Activated CD4-positive, alpha-beta T cell treated with anti-CD3 and anti-CD28 coated beads for 36 hours (primary cell): ENCODE measurements around the gene CILP. TPM values are rescaled to one million over a fixed set of nuclear protein-coding genes. Genes with fewer than 3 reads are reported as not detected.

Experiments used
- ATAC-seq: fragments of 200-7000 bp; cut with Tn5 transposase; one replicate; pipeline ENCODE4 v1.10.0; 2021; ENCODE audit warnings: mild to moderate bottlenecking, moderate library complexity
- CTCF ChIA-PET: fragments of 350-600 bp; sonication (Branson Sonifier 250); formaldehyde crosslinking; loops from one replicate; lab custom pipeline; 2021; ENCODE audit warnings: antibody characterized with exemption; lab: Charles Lee
- POLR2A ChIA-PET: fragments of 350-600 bp; sonication (Branson Sonifier 250); formaldehyde crosslinking; loops from one replicate; lab custom pipeline; 2021; ENCODE audit warnings: antibody characterized with exemption, inconsistent platforms; lab: Charles Lee
- DNase-seq: peaks from one replicate; pipeline ENCODE4 v3.0.0-alpha.2; 2020
- H3K27ac Mint-ChIP-seq: one replicate; pipeline ENCODE4 v1.8.0; 2021; ENCODE audit warnings: mixed read lengths
- H3K27me3 Mint-ChIP-seq: one replicate; pipeline ENCODE4 v1.8.0; 2021; ENCODE audit warnings: mixed read lengths
- H3K36me3 Mint-ChIP-seq: one replicate; pipeline ENCODE4 v1.8.0; 2021; ENCODE audit warnings: low read depth, mixed read lengths
- H3K4me1 Mint-ChIP-seq: one replicate; pipeline ENCODE4 v1.8.0; 2021; ENCODE audit warnings: mixed read lengths
- H3K4me3 Mint-ChIP-seq: one replicate; pipeline ENCODE4 v1.8.0; 2021; ENCODE audit warnings: mild to moderate bottlenecking, moderate library complexity, mixed read lengths
- H3K9me3 Mint-ChIP-seq: one replicate; pipeline ENCODE4 v1.8.0; 2021; ENCODE audit warnings: low read depth, mixed read lengths
- intact Hi-C, 2 experiments: fragments of 100-400 bp; cut with DNase I in 1 of 2; cut with micrococcal nuclease in 1 of 2; formaldehyde crosslinking; loops; one replicate each; pipeline versions ENCODE4 v1.14.2 to v1.15.1; 2022 to 2024; cut with DNase I, micrococcal nuclease
- total RNA-seq, 2 experiments: library from RNA; stranded (reverse); gene quantifications; one replicate each; pipeline ENCODE4 v1.2.3, GENCODE V29; 2021

The CILP gene
- total RNA-seq, 2 experiments from 2014 or later: not detected

DNA sequence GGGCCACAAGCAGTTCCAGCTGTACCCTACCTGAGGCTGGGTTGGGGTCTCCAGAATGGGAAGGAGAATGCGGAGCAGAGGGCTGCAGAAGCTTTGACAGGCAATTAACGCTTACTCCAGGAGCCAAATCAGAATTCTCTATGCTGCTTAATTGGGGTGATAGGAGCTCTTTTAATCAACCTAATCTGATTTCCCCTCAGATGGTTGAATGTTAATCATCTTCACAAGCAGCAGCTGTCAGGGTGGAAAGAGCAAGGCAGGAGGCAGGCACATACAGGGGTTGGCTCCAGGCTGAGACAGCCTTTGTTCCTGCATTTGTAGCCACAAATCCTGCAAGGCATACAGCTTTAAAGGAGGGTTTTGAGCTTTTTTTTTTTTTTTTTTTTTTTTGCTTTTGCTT lies 2.6 kb downstream of the CILP start:
- H3K4me1 Mint-ChIP-seq: peaks cover 3% of the 10 kb centered on the region

DNA sequence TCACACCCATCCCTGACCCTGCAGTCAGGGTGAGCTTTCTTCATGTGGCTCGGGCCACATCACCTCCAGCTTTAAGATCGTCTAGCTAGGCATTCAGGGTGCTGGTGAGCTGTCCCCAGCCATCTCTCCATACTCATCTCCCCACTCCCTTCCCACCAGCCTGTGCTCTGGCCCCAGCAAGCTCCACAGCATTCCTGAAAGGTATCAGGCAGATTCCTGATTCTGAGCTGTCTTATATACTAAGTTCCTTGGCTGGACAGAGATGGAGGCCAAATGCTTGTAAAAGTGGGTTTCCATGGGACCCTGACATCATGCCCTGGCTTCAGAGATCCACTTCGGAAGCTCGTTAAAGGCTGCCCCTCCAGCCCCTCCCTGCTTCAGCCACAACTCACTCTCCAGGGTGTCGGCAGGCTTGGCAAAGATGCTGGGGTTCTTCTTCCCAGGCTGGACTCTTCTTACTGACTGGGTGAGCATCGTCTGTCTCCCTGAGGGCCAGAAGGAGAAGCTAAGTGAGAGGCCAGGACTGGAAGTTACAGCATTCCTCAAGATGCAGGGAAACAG lies 3.9 kb downstream of the CILP start:
- CTCF ChIA-PET: interaction anchor here (0.8 to 1.1 kb wide), 3 partner anchors 8 to 64 kb away, joined by 3 read pairs; no protein-coding TSS in a partner anchor
- Mint-ChIP-seq H3K27me3 (peaks cover 2% of the 10 kb centered on the region), H3K4me1 (peaks cover 3% of the 10 kb centered on the region), H3K4me3 (no peak overlapping the region), H3K36me3 (no peaks in the 10 kb centered on the region), H3K9me3 (no peaks in the 10 kb centered on the region), H3K27ac (no peak overlapping the region)
- DNase-seq (no peak), ATAC-seq (no peak)
- intact Hi-C loops: no loop called here
- POLR2A ChIA-PET: interaction anchor here (1.4 to 1.6 kb wide), 2 partner anchors 22 to 97 kb away, joined by 3 to 7 read pairs; partner anchors contain the start of genes CLPX and RNU5B-1

More for the DNA sequence above, 2.6 kb downstream of the CILP start:
- DNase-seq (no peak), ATAC-seq (no peak)
- Mint-ChIP-seq H3K36me3 (no peaks in the 10 kb centered on the region), H3K9me3 (no peaks in the 10 kb centered on the region), H3K27me3 (peaks cover 2% of the 10 kb centered on the region), H3K4me3 (no peak overlapping the region), H3K27ac (no peak overlapping the region)
- intact Hi-C loops: no loop called here
- ChIA-PET POLR2A (interaction anchor here (0.6 to 1.0 kb wide), 2 partner anchors 96 to 661 kb away, joined by 4 to 8 read pairs; partner anchors contain the start of genes RAB11A and RNU5B-1), CTCF (interaction anchor here (0.6 to 1.1 kb wide), 5 partner anchors 9 to 564 kb away, joined by 3 to 4 read pairs (median 3); no protein-coding TSS in a partner anchor)

DNA sequence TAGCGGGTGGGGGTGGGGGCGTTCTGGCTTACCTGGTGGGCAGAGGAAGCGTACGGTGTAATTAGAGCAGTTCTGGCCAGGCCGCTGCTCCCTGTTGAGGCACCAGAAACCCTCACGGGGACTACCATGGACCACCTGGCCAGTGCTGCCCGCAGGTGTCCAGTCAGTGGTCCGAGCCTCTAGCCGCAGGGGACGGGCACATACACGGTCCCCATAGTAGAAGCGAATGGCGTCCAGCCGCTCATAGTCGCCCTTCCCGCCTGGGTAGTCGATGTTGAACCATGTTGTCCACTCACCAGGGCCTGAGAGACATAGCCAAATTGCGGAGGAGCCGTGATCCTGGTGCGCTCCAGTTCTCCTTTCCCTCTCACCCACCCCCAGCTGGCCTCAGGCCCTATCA lies 4.5 kb downstream of the CILP start:
- H3K4me3 Mint-ChIP-seq: no peak overlapping the region
- CTCF ChIA-PET: no interaction called here
- H3K27me3 Mint-ChIP-seq: peaks cover 2% of the 10 kb centered on the region
- intact Hi-C loops: no loop called here
- POLR2A ChIA-PET: interaction anchor here (1.4 to 1.6 kb wide), 2 partner anchors 21 to 98 kb away, joined by 3 to 7 read pairs; partner anchors contain the start of genes CLPX and RNU5B-1
- no peak overlapping the region for H3K27ac Mint-ChIP-seq
- no peaks in the 10 kb centered on the region for H3K36me3 Mint-ChIP-seq
- no peaks in the 10 kb centered on the region for H3K9me3 Mint-ChIP-seq
- ATAC-seq (no peak), DNase-seq (no peak)
- no peaks in the 10 kb centered on the region for H3K4me1 Mint-ChIP-seq

DNA sequence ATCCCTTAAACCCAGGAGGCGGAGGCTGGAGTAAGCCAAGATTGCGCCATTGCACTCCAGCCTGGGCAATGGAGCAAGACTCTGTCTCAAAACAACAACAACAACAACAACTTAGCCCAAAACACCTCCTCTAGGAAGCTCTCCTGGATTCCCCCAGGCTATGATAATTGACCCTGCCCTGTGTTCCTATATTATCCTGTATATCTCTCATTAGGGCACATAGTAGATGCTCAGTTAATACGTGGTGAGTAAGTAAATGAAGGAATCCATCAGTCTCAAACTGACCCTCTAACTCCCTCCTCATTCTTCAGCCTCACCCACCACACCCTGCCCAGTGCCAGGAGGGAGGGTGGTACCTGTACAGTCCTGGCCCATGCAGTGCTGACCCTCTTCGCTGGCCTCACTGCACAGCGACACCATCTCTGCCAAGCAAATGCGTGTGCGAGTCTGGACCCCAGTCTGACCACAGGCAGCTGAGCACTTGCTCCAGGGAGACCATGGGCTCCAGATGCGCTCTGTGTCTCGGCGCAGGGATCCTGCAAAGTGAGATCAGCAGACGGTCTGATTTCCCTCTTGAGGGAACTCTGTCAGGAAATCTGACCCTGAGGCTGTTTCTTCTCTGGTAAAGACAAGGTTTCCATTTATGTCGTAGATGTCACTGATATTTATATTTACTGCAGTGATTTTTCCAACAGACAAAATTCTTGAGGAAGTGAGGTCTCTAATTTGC lies 6.2 kb downstream of the CILP start:
- POLR2A ChIA-PET: no interaction called here
- CTCF ChIA-PET: interaction anchor here (0.8 kb wide), 1 partner anchor 10 kb away, joined by 4 read pairs; no protein-coding TSS in a partner anchor
- no peak for ATAC-seq
- H3K27me3 Mint-ChIP-seq: peaks cover 2% of the 10 kb centered on the region
- H3K4me1 Mint-ChIP-seq: no peaks in the 10 kb centered on the region
- H3K36me3 Mint-ChIP-seq: no peaks in the 10 kb centered on the region
- no peak overlapping the region for H3K4me3 Mint-ChIP-seq
- DNase-seq: no peak
- intact Hi-C loops: no loop called here
- no peaks in the 10 kb centered on the region for H3K9me3 Mint-ChIP-seq
- no peak overlapping the region for H3K27ac Mint-ChIP-seq

DNA sequence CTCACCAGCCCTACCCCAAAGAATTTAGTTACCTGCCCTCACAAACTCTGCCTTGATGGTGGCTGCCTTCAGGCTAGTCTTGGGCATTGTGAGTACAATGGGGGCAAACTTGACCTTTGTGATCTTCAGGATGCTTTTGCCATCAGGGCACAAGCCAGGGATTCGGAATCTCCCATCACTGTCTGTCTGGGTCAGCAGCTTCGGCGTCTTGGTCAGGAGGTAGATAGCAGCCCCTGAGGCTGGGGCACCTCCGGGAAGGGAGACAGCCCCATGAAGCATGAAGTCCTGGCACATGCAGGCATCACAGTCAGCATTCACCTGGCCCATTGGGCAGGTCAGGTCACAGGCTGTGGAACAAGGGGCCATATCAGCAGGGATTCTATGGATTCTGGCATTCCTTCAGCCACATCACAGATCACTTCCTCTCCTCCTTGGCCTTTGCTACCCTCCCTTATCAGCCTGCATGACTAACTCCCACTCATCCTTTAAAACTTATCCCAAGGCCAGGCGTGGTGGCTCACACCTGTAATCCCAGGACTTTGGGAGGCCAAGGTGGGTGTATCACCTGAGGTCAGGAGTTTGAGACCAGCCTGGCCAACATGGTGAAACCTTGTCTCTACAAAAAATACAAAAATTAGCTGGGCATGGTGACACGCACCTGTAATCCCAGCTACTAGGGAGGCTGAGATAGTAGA lies 6.9 kb downstream of the CILP start:
- ATAC-seq: no peak
- H3K4me1 Mint-ChIP-seq: no peaks in the 10 kb centered on the region
- H3K9me3 Mint-ChIP-seq: no peaks in the 10 kb centered on the region
- intact Hi-C loops: no loop called here
- no peak for DNase-seq
- H3K27ac Mint-ChIP-seq: no peak overlapping the region
- peaks cover 2% of the 10 kb centered on the region for H3K27me3 Mint-ChIP-seq
- ChIA-PET POLR2A (no interaction called here), CTCF (interaction anchor here (0.7 kb wide), 1 partner anchor 45 kb away, joined by 6 read pairs; no protein-coding TSS in a partner anchor)
- no peak overlapping the region for H3K4me3 Mint-ChIP-seq
- no peaks in the 10 kb centered on the region for H3K36me3 Mint-ChIP-seq

DNA sequence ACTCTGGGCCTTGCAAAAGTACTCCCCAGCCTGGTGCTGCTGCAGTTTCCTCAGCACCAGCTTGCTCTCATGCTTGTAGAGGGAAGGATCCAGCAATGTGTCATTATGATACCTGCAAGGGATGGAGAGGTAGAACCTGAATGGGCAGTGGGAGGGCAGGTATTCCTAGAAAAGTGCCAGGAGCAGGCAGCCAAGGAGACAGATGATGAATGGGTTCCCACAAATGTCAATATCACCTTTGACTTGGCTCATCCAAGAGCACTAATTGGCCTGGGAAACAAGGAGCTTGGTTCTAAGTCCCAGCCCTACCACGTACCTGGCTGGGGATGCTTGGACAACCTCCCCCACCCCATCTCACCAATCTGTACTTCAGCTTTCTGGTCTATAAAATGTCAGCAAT lies 9.4 kb downstream of the CILP start:
- intact Hi-C loops: no loop called here
- H3K36me3 Mint-ChIP-seq: no peaks in the 10 kb centered on the region
- H3K4me1 Mint-ChIP-seq: no peaks in the 10 kb centered on the region
- no peak for DNase-seq
- no peak overlapping the region for H3K27ac Mint-ChIP-seq
- peaks cover 2% of the 10 kb centered on the region for H3K27me3 Mint-ChIP-seq
- no peak overlapping the region for H3K4me3 Mint-ChIP-seq
- ChIA-PET POLR2A (interaction anchor here (0.6 to 1.1 kb wide), 2 partner anchors 17 to 160 kb away, joined by 3 to 4 read pairs; partner anchors contain the start of gene CLPX), CTCF (interaction anchor here (1.0 to 2.5 kb wide), 3 partner anchors 10 to 75 kb away, joined by 3 to 11 read pairs (median 4); partner anchors contain the start of genes CILP and CLPX)
- ATAC-seq: no peak
- H3K9me3 Mint-ChIP-seq: no peaks in the 10 kb centered on the region

DNA sequence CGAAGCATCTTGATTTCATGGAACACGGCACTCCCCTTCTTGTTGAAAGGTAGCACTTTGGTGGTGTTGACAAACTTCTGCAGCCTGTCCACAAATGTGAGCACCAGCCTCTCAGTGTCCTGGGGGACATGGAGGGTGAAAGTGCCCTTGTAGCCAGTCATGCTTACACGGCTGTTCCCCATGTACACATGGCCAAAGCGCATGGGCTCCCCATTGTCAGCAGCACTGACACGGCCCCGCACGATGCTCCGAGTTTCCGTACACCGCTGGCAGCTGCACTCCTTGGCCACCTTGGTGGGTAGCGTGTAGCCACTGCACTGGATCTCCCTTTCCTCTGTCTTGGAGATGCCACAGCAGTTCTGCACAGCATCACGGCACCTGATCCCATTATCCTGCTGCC lies 12.7 kb downstream of the CILP start:
- Mint-ChIP-seq H3K27me3 (no peaks in the 10 kb centered on the region), H3K4me3 (no peak overlapping the region), H3K9me3 (no peaks in the 10 kb centered on the region), H3K4me1 (no peaks in the 10 kb centered on the region), H3K36me3 (no peaks in the 10 kb centered on the region), H3K27ac (no peak overlapping the region)
- DNase-seq (no peak), ATAC-seq (no peak)
- ChIA-PET CTCF (interaction anchor here (1.0 to 1.2 kb wide), 2 partner anchors 75 to 83 kb away, joined by 3 read pairs; no protein-coding TSS in a partner anchor), POLR2A (no interaction called here)
- intact Hi-C loops: no loop called here

DNA sequence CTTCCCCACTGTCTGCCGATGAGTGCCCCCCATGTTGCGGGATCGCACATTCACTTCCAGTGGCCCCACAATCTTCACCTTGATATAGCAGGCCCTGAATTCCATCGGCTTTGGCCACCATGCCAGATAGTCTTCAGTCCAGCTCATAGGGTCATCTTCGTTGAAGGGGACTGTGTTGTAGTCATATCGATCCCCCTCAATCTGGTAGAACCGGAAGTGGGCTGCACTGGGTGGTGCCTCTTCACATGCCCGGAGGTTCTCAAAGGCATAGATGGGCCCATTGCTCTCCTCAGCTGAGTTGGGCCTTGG lies 14.0 kb downstream of the CILP start:
- H3K27ac Mint-ChIP-seq: no peak overlapping the region
- H3K36me3 Mint-ChIP-seq: no peaks in the 10 kb centered on the region
- H3K27me3 Mint-ChIP-seq: no peaks in the 10 kb centered on the region
- no peak for ATAC-seq
- H3K9me3 Mint-ChIP-seq: no peaks in the 10 kb centered on the region
- ChIA-PET CTCF (no interaction called here), POLR2A (no interaction called here)
- H3K4me3 Mint-ChIP-seq: no peak overlapping the region
- intact Hi-C loops: no loop called here
- DNase-seq: no peak
- H3K4me1 Mint-ChIP-seq: no peaks in the 10 kb centered on the region

DNA sequence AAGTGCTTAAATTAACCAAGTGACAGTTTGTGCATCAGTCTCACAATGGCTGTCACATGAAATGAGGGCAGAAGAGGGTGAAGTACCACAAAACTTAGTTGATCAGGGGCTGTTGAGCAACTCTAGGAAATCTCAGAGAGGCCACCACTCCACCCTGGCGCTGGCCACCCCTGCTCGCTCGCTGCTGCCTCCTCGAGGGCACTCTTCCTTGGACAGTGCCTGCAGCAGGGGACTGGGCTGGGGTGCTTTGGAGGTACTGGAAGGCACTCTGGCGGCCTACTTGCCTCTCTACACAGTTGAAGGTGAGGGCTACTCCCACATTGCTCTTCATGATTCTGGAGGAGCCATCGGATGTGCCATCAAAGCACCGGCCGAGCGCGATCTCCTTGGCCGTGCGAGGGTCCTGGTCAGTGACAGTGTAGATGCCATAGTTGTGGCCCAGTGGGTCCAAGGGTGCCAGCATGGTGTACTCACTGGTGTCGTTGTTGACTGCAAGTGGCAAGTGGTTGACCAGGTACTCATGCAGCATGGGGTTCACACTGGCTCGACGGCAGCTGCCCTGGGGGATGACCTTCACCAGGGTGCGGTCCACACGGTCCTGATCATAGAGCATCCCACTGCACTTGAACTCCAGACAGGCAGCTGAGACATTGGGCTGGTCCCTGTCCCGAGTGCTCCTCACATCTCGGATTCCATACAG lies 14.5 kb downstream of the CILP start:
- Mint-ChIP-seq H3K4me3 (no peak overlapping the region), H3K4me1 (no peaks in the 10 kb centered on the region), H3K27ac (no peak overlapping the region), H3K36me3 (no peaks in the 10 kb centered on the region), H3K9me3 (no peaks in the 10 kb centered on the region), H3K27me3 (no peaks in the 10 kb centered on the region)
- intact Hi-C loops: no loop called here
- DNase-seq (no peak), ATAC-seq (no peak)
- ChIA-PET POLR2A (no interaction called here), CTCF (no interaction called here)

DNA sequence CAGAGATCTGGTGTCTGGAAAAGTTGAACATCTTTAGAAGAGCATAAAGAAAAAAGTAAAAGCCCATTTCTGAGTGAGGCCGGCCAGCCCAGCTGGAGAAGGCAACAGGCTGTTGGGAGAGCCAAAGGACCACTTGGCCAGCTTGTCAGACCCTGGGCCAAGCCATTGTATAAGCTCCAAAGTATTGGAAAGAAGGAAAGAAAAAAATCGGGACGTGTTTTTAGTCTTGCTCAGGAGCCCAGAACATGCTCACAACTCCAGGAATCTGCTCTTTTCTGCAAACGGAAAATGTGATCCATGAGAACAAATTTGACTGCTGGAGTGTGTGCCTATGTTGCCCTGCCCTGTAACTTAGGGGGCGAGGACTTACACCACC lies 15.7 kb downstream of the CILP start:
- ChIA-PET POLR2A (no interaction called here), CTCF (interaction anchor here (0.5 kb wide), 1 partner anchor 86 kb away, joined by 4 read pairs; no protein-coding TSS in a partner anchor)
- Mint-ChIP-seq H3K4me1 (no peaks in the 10 kb centered on the region), H3K36me3 (no peaks in the 10 kb centered on the region), H3K4me3 (no peak overlapping the region), H3K27me3 (no peaks in the 10 kb centered on the region), H3K9me3 (no peaks in the 10 kb centered on the region), H3K27ac (no peak overlapping the region)
- ATAC-seq (no peak), DNase-seq (no peak)
- intact Hi-C loops: no loop called here
